Trophoblast cell (in vitro differentiated cells and primary cell): ENCODE measurements around the gene CDC25A.

Source experiments
- DNase-seq, 2 donors: peaks; one replicate each; pipeline ENCODE4 v3.0.0-alpha.2; 2016
- H2AFZ ChIP-seq: 2 replicates; pipeline ENCODE4 v1.6.1; 2013; ENCODE audit warnings: low read length, moderate library complexity, mild to moderate bottlenecking; ENCODE audit not compliant: insufficient read depth, poor library complexity
- H2AK5ac ChIP-seq: 2 replicates; pipeline ENCODE4 v1.6.1; 2013; ENCODE audit warnings: mild to moderate bottlenecking, low read length
- H2BK120ac ChIP-seq: 2 replicates; pipeline ENCODE4 v1.6.1; 2013; ENCODE audit warnings: low read length, mild to moderate bottlenecking, moderate library complexity; ENCODE audit not compliant: insufficient read depth, poor library complexity
- H2BK12ac ChIP-seq: 2 replicates; pipeline ENCODE4 v1.6.1; 2013; ENCODE audit warnings: mild to moderate bottlenecking, low read length, moderate library complexity
- H2BK5ac ChIP-seq: 2 replicates; pipeline ENCODE4 v1.6.1; 2013; ENCODE audit warnings: low read length, low read depth, moderate library complexity, mild to moderate bottlenecking; ENCODE audit not compliant: poor library complexity
- H3K14ac ChIP-seq: 2 replicates; pipeline ENCODE4 v1.6.1; 2013; ENCODE audit warnings: mild to moderate bottlenecking, low read length
- H3K18ac ChIP-seq: 2 replicates; pipeline ENCODE4 v1.6.1; 2013; ENCODE audit warnings: mild to moderate bottlenecking, low read length
- H3K23ac ChIP-seq: 2 replicates; pipeline ENCODE4 v1.6.1; 2013; ENCODE audit warnings: low read length
- H3K27ac ChIP-seq: 2 replicates; pipeline ENCODE4 v1.5.1; 2013; ENCODE audit warnings: low read depth, mild to moderate bottlenecking, inconsistent platforms, low read length, moderate library complexity
- H3K27me3 ChIP-seq: 2 replicates; pipeline ENCODE4 v1.6.1; 2013; ENCODE audit warnings: inconsistent platforms, mild to moderate bottlenecking, low read length, moderate library complexity; ENCODE audit not compliant: insufficient read depth
- H3K36me3 ChIP-seq, 2 experiments: 1 replicate in 1 of 2; 2 replicates in 1 of 2; pipeline ENCODE4 v1.6.1; 2013; ENCODE audit warnings: low read length in 2 of 2, mild to moderate bottlenecking in 2 of 2, moderate library complexity in 1 of 2; ENCODE audit not compliant: insufficient read depth in 2 of 2, control insufficient read depth in 1 of 2
- H3K4ac ChIP-seq: 2 replicates; pipeline ENCODE4 v1.6.1; 2013; ENCODE audit warnings: low read depth, mild to moderate bottlenecking, low read length, moderate library complexity
- H3K4me1 ChIP-seq, 2 experiments: 1 replicate in 1 of 2; 2 replicates in 1 of 2; pipeline ENCODE4 v1.6.1; 2013; ENCODE audit warnings: low read length in 2 of 2, mild to moderate bottlenecking in 2 of 2, moderate library complexity in 1 of 2; ENCODE audit not compliant: insufficient read depth in 2 of 2, control insufficient read depth in 1 of 2
- H3K4me2 ChIP-seq: 2 replicates; pipeline ENCODE4 v1.6.1; 2013; ENCODE audit warnings: inconsistent platforms, mild to moderate bottlenecking, low read length, moderate library complexity
- H3K4me3 ChIP-seq: 2 replicates; pipeline ENCODE4 v1.5.1; 2013; ENCODE audit warnings: mild to moderate bottlenecking, low read depth, low read length, inconsistent platforms
- H3K79me1 ChIP-seq: one replicate; pipeline ENCODE4 v1.6.1; 2013; ENCODE audit warnings: low read length
- H3K79me2 ChIP-seq: 2 replicates; pipeline ENCODE4 v1.6.1; 2013; ENCODE audit warnings: low read length, mild to moderate bottlenecking; ENCODE audit not compliant: control insufficient read depth, insufficient read depth, poor library complexity
- H3K9ac ChIP-seq: 2 replicates; pipeline ENCODE4 v1.6.1; 2013; ENCODE audit warnings: mild to moderate bottlenecking, low read length
- H3K9me3 ChIP-seq: 2 replicates; pipeline ENCODE4 v1.6.1; 2013; ENCODE audit warnings: low read depth, mild to moderate bottlenecking, control low read depth, inconsistent platforms, low read length; ENCODE audit not compliant: insufficient read depth
- H4K12ac ChIP-seq: 2 replicates; pipeline ENCODE4 v1.6.1; 2013; ENCODE audit warnings: low read depth, mild to moderate bottlenecking, low read length, moderate library complexity
- H4K8ac ChIP-seq: 2 replicates; pipeline ENCODE4 v1.6.1; 2013; ENCODE audit warnings: low read depth, mild to moderate bottlenecking, low read length, moderate library complexity
- H4K91ac ChIP-seq: one replicate; pipeline ENCODE4 v1.6.1; 2013; ENCODE audit warnings: low read depth, mild to moderate bottlenecking, low read length, moderate library complexity
- WGBS: extraction: QIAGEN DNeasy Blood & Tissue Kit; methylation state at CpG from one replicate; pipeline ENCODE4 v1.1.7; 2013; ENCODE audit warnings: missing lambda C conversion rate; ENCODE audit not compliant: insufficient read length, insufficient coverage; ENCODE audit errors: extremely low coverage; 5-methylcytosine and 5-hydroxymethylcytosine counted together

CDC25A gene

GRCh38 chr3:48190911-48191310 is 2.7 kb upstream of the CDC25A start:
- H2BK5ac ChIP-seq: no peak overlapping the region
- no CpG with 5 or more reads among the region's 3 CpGs for WGBS
- no peak overlapping the region for H3K4me3 ChIP-seq

GRCh38 chr3:48189321-48189720 is 1.1 kb upstream of the CDC25A start:
- H2BK120ac ChIP-seq: no peak overlapping the region
- no peak overlapping the region for H3K18ac ChIP-seq
- DNase-seq: no peak
- no peak overlapping the region for H2BK12ac ChIP-seq
- no peak overlapping the region for H3K4me2 ChIP-seq
- peaks cover 9% of the 10 kb centered on the region for H3K79me1 ChIP-seq
- peaks cover 2% of the 10 kb centered on the region for H3K9me3 ChIP-seq
- no peak overlapping the region for H3K23ac ChIP-seq
- peaks cover 0 to 3% of the 10 kb centered on the region in 2 experiments for H3K4me1 ChIP-seq
- no peak overlapping the region for H4K91ac ChIP-seq
- no peaks in the 10 kb centered on the region for H3K27me3 ChIP-seq
- no peak overlapping the region for H3K9ac ChIP-seq
- no peak overlapping the region for H3K4ac ChIP-seq
- no peak overlapping the region for H2AK5ac ChIP-seq
- no peak overlapping the region for H2AFZ ChIP-seq
- H3K27ac ChIP-seq: no peak overlapping the region
- peaks cover 3% of the 10 kb centered on the region in 2 experiments for H3K36me3 ChIP-seq
- no peak overlapping the region for H4K12ac ChIP-seq
- peaks cover 11% of the 10 kb centered on the region for H3K79me2 ChIP-seq
- no peak overlapping the region for H3K14ac ChIP-seq
- WGBS: no CpG with 5 or more reads among the region's 6 CpGs
- H2BK5ac ChIP-seq: no peak overlapping the region
- H3K4me3 ChIP-seq: no peak overlapping the region
- peak overlapping the region; percentile 54 for H4K8ac ChIP-seq

More at GRCh38 chr3:48190911-48191310, 2.7 kb upstream of the CDC25A start:
- Histone ChIP-seq H3K4me2 (no peak overlapping the region), H2BK12ac (no peak overlapping the region), H4K91ac (no peak overlapping the region), H2BK120ac (no peak overlapping the region), H3K4ac (no peak overlapping the region), H3K18ac (no peak overlapping the region), H4K12ac (no peak overlapping the region), H3K79me1 (peaks cover 9% of the 10 kb centered on the region), H3K9ac (no peak overlapping the region), H4K8ac (no peak overlapping the region), H3K36me3 (no peaks in the 10 kb centered on the region), H3K23ac (no peak overlapping the region), H3K79me2 (peaks cover 11% of the 10 kb centered on the region), H3K27ac (no peak overlapping the region), H2AFZ (no peak overlapping the region), H2AK5ac (no peak overlapping the region), H3K4me1 (peaks cover 0 to 3% of the 10 kb centered on the region in 2 experiments), H3K27me3 (no peaks in the 10 kb centered on the region), H3K14ac (no peak overlapping the region), H3K9me3 (peaks cover 2% of the 10 kb centered on the region)
- DNase-seq: no peak

DNA sequence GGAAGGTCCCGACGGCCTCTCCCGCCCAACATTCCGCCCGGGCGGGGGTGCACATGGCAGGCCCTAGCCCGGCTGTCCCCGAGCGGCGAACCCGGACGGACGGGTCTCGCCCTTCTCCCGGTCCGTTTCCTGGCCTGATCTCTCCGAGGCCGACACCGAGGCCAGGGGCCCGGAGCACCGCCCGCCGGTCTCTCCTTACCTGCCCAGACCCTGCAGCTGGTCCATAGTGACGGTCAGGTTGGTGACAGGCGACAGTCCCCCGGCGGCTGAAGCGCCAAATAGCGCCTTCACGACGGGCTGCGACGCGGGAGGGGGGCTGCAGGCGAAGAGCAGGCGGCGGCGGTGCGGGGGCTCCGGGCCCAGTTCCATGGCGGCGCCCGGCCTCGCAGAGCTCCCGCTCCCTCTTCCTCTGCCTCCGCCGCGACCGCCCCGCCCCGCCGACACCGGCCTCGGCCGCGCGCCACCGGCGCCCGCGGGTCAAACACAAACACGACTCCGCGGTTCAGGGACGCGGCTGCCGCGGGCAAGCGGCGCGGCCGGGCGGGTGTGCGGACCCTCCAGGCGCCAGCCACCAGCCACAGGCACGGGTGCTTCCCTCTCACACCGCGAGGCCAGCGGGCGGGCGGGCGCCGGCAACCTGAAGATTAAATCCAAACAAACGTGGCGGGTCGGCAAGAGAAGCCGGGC is 495 bp downstream of the CDC25A start:
- H2BK12ac ChIP-seq: no peak overlapping the region
- DNase-seq: no peak
- H4K91ac ChIP-seq: peak overlapping the region; percentile 59
- peak overlapping the region; percentile 42 for H2BK5ac ChIP-seq
- H3K4me2 ChIP-seq: peak overlapping the region; percentile 98
- peak overlapping the region; percentile 74 for H3K14ac ChIP-seq
- peak overlapping the region; percentile 57 for H3K18ac ChIP-seq
- peak overlapping the region; percentile 82 for H2BK120ac ChIP-seq
- peaks cover 11% of the 10 kb centered on the region for H3K79me2 ChIP-seq
- peak overlapping the region; percentile 73 for H4K12ac ChIP-seq
- peaks cover 2% of the 10 kb centered on the region for H3K9me3 ChIP-seq
- peak overlapping the region; percentile 72 for H4K8ac ChIP-seq
- H3K4me1 ChIP-seq: peaks cover 0 to 3% of the 10 kb centered on the region in 2 experiments
- peak overlapping the region; percentile 98 for H3K9ac ChIP-seq
- peaks cover 9% of the 10 kb centered on the region for H3K79me1 ChIP-seq
- peaks cover 10 to 14% of the 10 kb centered on the region in 2 experiments for H3K36me3 ChIP-seq
- H2AK5ac ChIP-seq: peak overlapping the region; percentile 22
- H3K23ac ChIP-seq: no peak overlapping the region
- H3K4me3 ChIP-seq: peak overlapping the region; percentile 100
- H3K27ac ChIP-seq: peak overlapping the region; percentile 67
- peak overlapping the region; percentile 13 for H3K4ac ChIP-seq
- H3K27me3 ChIP-seq: no peaks in the 10 kb centered on the region
- H2AFZ ChIP-seq: peak overlapping the region; percentile 94
- no CpG with 5 or more reads among the region's 87 CpGs for WGBS

DNA sequence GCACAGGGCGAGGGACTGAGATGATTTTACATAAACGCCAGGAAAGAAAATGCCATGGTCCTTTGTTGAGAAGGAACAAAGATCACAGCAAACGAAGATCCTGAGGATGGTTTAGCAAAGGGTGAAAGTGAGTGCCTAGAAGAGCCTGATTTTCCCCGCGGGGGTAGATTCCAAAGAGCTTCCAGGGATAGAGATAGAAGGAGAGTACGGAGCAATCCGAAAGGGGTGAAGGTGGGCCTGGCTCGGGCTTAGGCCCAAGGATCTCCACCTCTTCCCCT is 977 bp downstream of the CDC25A start:
- Histone ChIP-seq H2BK12ac (no peak overlapping the region), H3K4ac (peak overlapping the region; percentile 13), H3K4me1 (peaks cover 0 to 3% of the 10 kb centered on the region in 2 experiments), H4K91ac (peak overlapping the region; percentile 59), H3K23ac (no peak overlapping the region), H2AFZ (peak overlapping the region; percentile 94), H3K18ac (no peak overlapping the region), H2AK5ac (no peak overlapping the region), H3K27ac (peak overlapping the region; percentile 67), H3K14ac (peak overlapping the region; percentile 74), H3K4me2 (peak overlapping the region; percentile 98), H3K36me3 (peaks cover 10 to 17% of the 10 kb centered on the region in 2 experiments), H3K4me3 (peak overlapping the region; percentile 100), H2BK120ac (no peak overlapping the region), H2BK5ac (no peak overlapping the region), H4K8ac (peak overlapping the region; percentile 72), H3K9ac (peak overlapping the region; percentile 98), H3K79me2 (peaks cover 11% of the 10 kb centered on the region), H3K79me1 (peaks cover 9% of the 10 kb centered on the region), H3K27me3 (no peaks in the 10 kb centered on the region), H4K12ac (peak overlapping the region; percentile 73), H3K9me3 (peaks cover 2% of the 10 kb centered on the region)
- DNase-seq: peak in 1 of 2 donors; percentile 18
- WGBS: no CpG with 5 or more reads among the region's 8 CpGs
